ENCODE measurements around the gene BCL3.
"Not testable (repeated sequence)": the region's sequence is repeated elsewhere in the genome, so short reads cannot be mapped to it uniquely, and the experiment has no call there.

DNA sequence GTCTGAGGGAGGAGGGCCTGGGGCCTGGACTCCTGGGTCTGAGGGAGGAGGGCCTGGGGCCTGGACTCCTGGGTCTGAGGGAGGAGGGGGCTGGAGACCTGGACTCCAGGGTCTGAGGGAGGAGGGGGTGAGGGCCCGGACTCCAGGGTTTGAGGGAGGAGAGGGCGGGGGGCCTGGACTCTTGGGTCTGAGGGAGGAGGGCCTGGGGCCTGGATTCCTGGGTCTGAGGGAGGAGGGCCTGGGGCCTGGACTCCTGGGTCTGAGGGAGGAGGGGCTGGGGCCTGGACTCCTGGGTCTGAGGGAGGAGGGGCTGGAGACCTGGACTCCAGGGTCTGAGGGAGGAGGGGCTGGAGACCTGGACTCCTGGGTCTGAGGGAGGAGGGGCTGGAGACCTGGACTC, 33.2 kb downstream of the BCL3 start:
- TF ChIP-seq FOXM1 (CRISPR knock-in tag; IDR thresholded peaks at IDR 0.05); ZFP1 (CRISPR knock-in tag; IDR thresholded peaks at IDR 0.05); NCOR1 (IDR thresholded peaks at IDR 0.05; ENCODE audit: borderline replicate concordance, low read length); TAF1 (CRISPR knock-in tag; IDR thresholded peaks at IDR 0.05); POLR2A (IDR thresholded peaks at IDR 0.05; ENCODE audit: insufficient read depth in 1 of 2, low read depth in 2 of 2, low read length in 2 of 2); GABPA (IDR thresholded peaks at IDR 0.05; ENCODE audit: low read depth, low read length); GABPA (CRISPR knock-in tag; IDR thresholded peaks at IDR 0.05; ENCODE audit: low read depth); DPF2 (CRISPR knock-in tag; IDR thresholded peaks at IDR 0.05; ENCODE audit: borderline replicate concordance, low read depth): not testable (repeated sequence)
- TF ChIP-seq, protein P1, sequence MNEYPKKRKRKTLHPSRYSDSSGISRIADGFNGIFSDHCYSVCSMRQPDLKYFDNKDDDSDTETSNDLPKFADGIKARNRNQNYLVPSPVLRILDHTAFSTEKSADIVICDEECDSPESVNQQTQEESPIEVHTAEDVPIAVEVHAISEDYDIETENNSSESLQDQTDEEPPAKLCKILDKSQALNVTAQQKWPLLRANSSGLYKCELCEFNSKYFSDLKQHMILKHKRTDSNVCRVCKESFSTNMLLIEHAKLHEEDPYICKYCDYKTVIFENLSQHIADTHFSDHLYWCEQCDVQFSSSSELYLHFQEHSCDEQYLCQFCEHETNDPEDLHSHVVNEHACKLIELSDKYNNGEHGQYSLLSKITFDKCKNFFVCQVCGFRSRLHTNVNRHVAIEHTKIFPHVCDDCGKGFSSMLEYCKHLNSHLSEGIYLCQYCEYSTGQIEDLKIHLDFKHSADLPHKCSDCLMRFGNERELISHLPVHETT (CRISPR knock-in tag; conservative IDR thresholded peaks at IDR 0.05), result not testable (repeated sequence)
- TF ChIP-seq, protein P2, sequence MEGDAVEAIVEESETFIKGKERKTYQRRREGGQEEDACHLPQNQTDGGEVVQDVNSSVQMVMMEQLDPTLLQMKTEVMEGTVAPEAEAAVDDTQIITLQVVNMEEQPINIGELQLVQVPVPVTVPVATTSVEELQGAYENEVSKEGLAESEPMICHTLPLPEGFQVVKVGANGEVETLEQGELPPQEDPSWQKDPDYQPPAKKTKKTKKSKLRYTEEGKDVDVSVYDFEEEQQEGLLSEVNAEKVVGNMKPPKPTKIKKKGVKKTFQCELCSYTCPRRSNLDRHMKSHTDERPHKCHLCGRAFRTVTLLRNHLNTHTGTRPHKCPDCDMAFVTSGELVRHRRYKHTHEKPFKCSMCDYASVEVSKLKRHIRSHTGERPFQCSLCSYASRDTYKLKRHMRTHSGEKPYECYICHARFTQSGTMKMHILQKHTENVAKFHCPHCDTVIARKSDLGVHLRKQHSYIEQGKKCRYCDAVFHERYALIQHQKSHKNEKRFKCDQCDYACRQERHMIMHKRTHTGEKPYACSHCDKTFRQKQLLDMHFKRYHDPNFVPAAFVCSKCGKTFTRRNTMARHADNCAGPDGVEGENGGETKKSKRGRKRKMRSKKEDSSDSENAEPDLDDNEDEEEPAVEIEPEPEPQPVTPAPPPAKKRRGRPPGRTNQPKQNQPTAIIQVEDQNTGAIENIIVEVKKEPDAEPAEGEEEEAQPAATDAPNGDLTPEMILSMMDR (CRISPR knock-in tag; IDR thresholded peaks at IDR 0.05), result not testable (repeated sequence)
